Measurements from ENCODE around the gene SLC8A3. TPM values are rescaled to one million over a fixed set of nuclear protein-coding genes. Genes with fewer than 3 reads are reported as not detected.

SLC8A3 gene
- total RNA-seq, 2 experiments from 2014 or later = not detected

GRCh38 chr14:70000601-70001000 lies 188.2 kb downstream of the SLC8A3 start:
- Mint-ChIP-seq H3K4me1 (no peaks in the 10 kb centered on the region), H3K27me3 (peaks cover 33% of the 10 kb centered on the region), H3K4me3 (no peak overlapping the region), H3K36me3 (no peaks in the 10 kb centered on the region), H3K27ac (no peak overlapping the region), H3K9me3 (ENCODE audit: low read depth) (no peaks in the 10 kb centered on the region)
- no peak for ATAC-seq
- CTCF ChIA-PET = no interaction called here
- DNase-seq = no peak

- Mint-ChIP-seq H3K27ac (no peak overlapping the region), H3K27me3 (peaks cover 35% of the 10 kb centered on the region), H3K36me3 (no peaks in the 10 kb centered on the region), H3K4me3 (no peak overlapping the region), H3K4me1 (no peaks in the 10 kb centered on the region), H3K9me3 (ENCODE audit: low read depth) (no peaks in the 10 kb centered on the region)
- CTCF ChIA-PET = no interaction called here
- ATAC-seq (no peak), DNase-seq (no peak)
Observed at GRCh38 chr14:69999261-69999674, 189.5 kb downstream of the SLC8A3 start.

GRCh38 chr14:69997849-69998248 lies 190.9 kb downstream of the SLC8A3 start:
- CTCF ChIA-PET = no interaction called here
- Mint-ChIP-seq H3K27me3 (peaks cover 36% of the 10 kb centered on the region), H3K4me1 (no peaks in the 10 kb centered on the region), H3K4me3 (no peak overlapping the region), H3K36me3 (no peaks in the 10 kb centered on the region), H3K27ac (no peak overlapping the region), H3K9me3 (ENCODE audit: low read depth) (no peaks in the 10 kb centered on the region)
- no peak for DNase-seq
- ATAC-seq = no peak

GRCh38 chr14:69996216-69996615 lies 192.5 kb downstream of the SLC8A3 start:
- Mint-ChIP-seq H3K36me3 (no peaks in the 10 kb centered on the region), H3K9me3 (ENCODE audit: low read depth) (no peaks in the 10 kb centered on the region), H3K4me3 (no peak overlapping the region), H3K27ac (no peak overlapping the region), H3K27me3 (peaks cover 41% of the 10 kb centered on the region), H3K4me1 (no peaks in the 10 kb centered on the region)
- CTCF ChIA-PET = interaction anchor here (1.7 kb wide), 1 partner anchor 32 kb away, joined by 5 read pairs; no protein-coding TSS in a partner anchor
- no peak for ATAC-seq
- no peak for DNase-seq

Other genes with a start within 250 kb of the SLC8A3 start
- gene COX16, start 170.7 kb upstream of the SLC8A3 start, total RNA-seq = 10 to 100 TPM; 32.5 to 55.7 TPM
- gene SYNJ2BP, start 228.1 kb upstream of the SLC8A3 start, total RNA-seq = 1 to 10 TPM; 3.6 to 7.3 TPM